Measurements from ENCODE around the gene CRTC1. TPM values are rescaled to one million over a fixed set of nuclear protein-coding genes. Genes with fewer than 3 reads are reported as not detected.
"Not testable (repeated sequence)": the region's sequence is repeated elsewhere in the genome, so short reads cannot be mapped to it uniquely, and the experiment has no call there.

CRTC1 gene
- total and polyA plus RNA-seq, 10 donors: 3.1 to 15.7 (median 8.2) TPM

GRCh38 chr19:18814063-18814462 lies 130.6 kb downstream of the CRTC1 start:
- H3K4me3 ChIP-seq: no peak overlapping the region
- no peak for DNase-seq
- intact Hi-C loops (cut with DNase I; ENCODE audit: low total_unique reads): no loop called here

GRCh38 chr19:18815673-18816072 lies 132.2 kb downstream of the CRTC1 start:
- WGBS, 5 donors: 85 to 92% (median 89%) methylated on average over 5 of the region's 5 CpGs
- Histone ChIP-seq H3K4me1 (no peaks in the 10 kb centered on the region), H3K4me3 (no peak overlapping the region), H3K27me3 (replicated peaks in 1 of 7) (peaks cover 0 to 19% (median 0%) of the 10 kb centered on the region in 7 donors), H3K9me3 (no peaks in the 10 kb centered on the region), H3K36me3 (no peaks in the 10 kb centered on the region), H3K27ac (no peak overlapping the region)
- TF ChIP-seq CTCF (IDR thresholded peaks at IDR 0.05 in 8 of 11, conservative IDR thresholded peaks at IDR 0.05 in 3 of 11) (no peak), POLR2A (IDR thresholded peaks at IDR 0.05) (no peak), POLR2AphosphoS5 (IDR thresholded peaks at IDR 0.05) (no peak)
- intact Hi-C loops (cut with DNase I; ENCODE audit: low total_unique reads): no loop called here
- DNase-seq: no peak

More at GRCh38 chr19:18814063-18814462, 130.6 kb downstream of the CRTC1 start:
- no peaks in the 10 kb centered on the region for H3K36me3 ChIP-seq
- WGBS, 5 donors: 66 to 89% (median 70%) methylated on average over 9 of the region's 9 CpGs
- H3K27ac ChIP-seq: no peak overlapping the region
- H3K27me3 ChIP-seq (replicated peaks in 1 of 7): peaks cover 0 to 19% (median 0%) of the 10 kb centered on the region in 7 donors
- H3K4me1 ChIP-seq: peaks cover 0 to 9% (median 2%) of the 10 kb centered on the region in 6 donors
- H3K9me3 ChIP-seq: no peaks in the 10 kb centered on the region
- no peak for TF ChIP-seq POLR2AphosphoS5 (IDR thresholded peaks at IDR 0.05)
- TF ChIP-seq CTCF (IDR thresholded peaks at IDR 0.05 in 8 of 11, conservative IDR thresholded peaks at IDR 0.05 in 3 of 11): no peak
- no peak for TF ChIP-seq POLR2A (IDR thresholded peaks at IDR 0.05)

- H3K27ac ChIP-seq; intact Hi-C loops (cut with DNase I; ENCODE audit: low total_unique reads); DNase-seq; H3K4me3 ChIP-seq; H3K36me3 ChIP-seq; H3K4me1 ChIP-seq; H3K9me3 ChIP-seq: not testable (repeated sequence)
- WGBS, 5 donors: 84 to 92% (median 88%) methylated on average over 4 of the region's 4 CpGs
- peaks cover 0 to 19% (median 0%) of the 10 kb centered on the region in 7 donors for H3K27me3 ChIP-seq (replicated peaks in 1 of 7)
Observed at GRCh38 chr19:18816645-18817044, 133.2 kb downstream of the CRTC1 start.

- no peak overlapping the region for H3K4me3 ChIP-seq
- TF ChIP-seq POLR2AphosphoS5 (IDR thresholded peaks at IDR 0.05) (no peak), POLR2A (IDR thresholded peaks at IDR 0.05) (no peak), CTCF (IDR thresholded peaks at IDR 0.05 in 8 of 11, conservative IDR thresholded peaks at IDR 0.05 in 3 of 11) (no peak)
- H3K36me3 ChIP-seq: no peaks in the 10 kb centered on the region
- H3K27me3 ChIP-seq (replicated peaks in 1 of 7): peaks cover 0 to 19% (median 0%) of the 10 kb centered on the region in 7 donors
- intact Hi-C loops (cut with DNase I; ENCODE audit: low total_unique reads): no loop called here
- DNase-seq: no peak
- no peaks in the 10 kb centered on the region for H3K9me3 ChIP-seq
- H3K27ac ChIP-seq: no peak overlapping the region
- H3K4me1 ChIP-seq: no peaks in the 10 kb centered on the region
- WGBS, 5 donors: 85 to 92% (median 86%) methylated on average over 9 of the region's 9 CpGs
Observed at GRCh38 chr19:18817574-18817973, 134.1 kb downstream of the CRTC1 start.

GRCh38 chr19:18828786-18829185 lies 145.3 kb downstream of the CRTC1 start:
- Histone ChIP-seq H3K36me3 (peaks cover 0 to 3% (median 0%) of the 10 kb centered on the region in 6 donors), H3K4me1 (peaks cover 5 to 25% (median 18%) of the 10 kb centered on the region in 6 donors), H3K9me3 (peaks cover 0 to 17% (median 13%) of the 10 kb centered on the region in 8 donors), H3K27ac (no peak overlapping the region), H3K4me3 (no peak overlapping the region), H3K27me3 (replicated peaks in 1 of 7) (peaks cover 0 to 7% (median 0%) of the 10 kb centered on the region in 7 donors)
- intact Hi-C loops (cut with DNase I; ENCODE audit: low total_unique reads): no loop called here
- WGBS, 5 donors: 52 to 64% (median 58%) methylated on average over 6 of the region's 6 CpGs
- TF ChIP-seq POLR2A (IDR thresholded peaks at IDR 0.05) (no peak), POLR2AphosphoS5 (IDR thresholded peaks at IDR 0.05) (no peak), CTCF (IDR thresholded peaks at IDR 0.05 in 8 of 11, conservative IDR thresholded peaks at IDR 0.05 in 3 of 11) (no peak)
- no peak for DNase-seq
